Measurements from ENCODE around the gene ELMO3. TPM values are rescaled to one million over a fixed set of nuclear protein-coding genes. Genes with fewer than 3 reads are reported as not detected.

Gene ELMO3
- total and polyA plus RNA-seq, 2 experiments from 2014 or later = 0.15 to 1.1 TPM

DNA sequence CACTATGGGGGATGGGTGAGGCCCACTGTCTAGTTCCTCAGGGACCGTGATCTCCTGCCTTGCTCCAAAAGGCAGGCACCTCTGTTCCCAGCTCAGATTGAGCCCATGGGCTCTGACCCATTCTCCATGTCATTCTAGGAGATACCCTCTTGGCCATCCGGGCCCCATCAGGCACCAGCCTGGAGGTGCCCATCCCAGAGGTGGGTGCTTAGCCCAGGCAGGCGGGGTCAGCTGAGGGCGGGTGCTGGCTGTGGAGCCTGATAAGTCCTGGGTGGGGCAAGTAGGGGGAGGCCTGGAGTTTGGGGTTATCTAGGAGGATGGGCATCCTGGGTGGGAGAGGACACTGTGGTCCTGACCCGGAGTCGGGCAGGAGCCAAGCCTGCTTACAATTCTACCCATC lies 4.7 kb upstream of the ELMO3 start:
- no peak overlapping the region for H3K27ac ChIP-seq
- no peak for DNase-seq (ENCODE audit: low read depth in 1 of 2, low spot score in 1 of 2)
- H3K27me3 ChIP-seq = no peaks in the 10 kb centered on the region
- TF ChIP-seq, protein P1, sequence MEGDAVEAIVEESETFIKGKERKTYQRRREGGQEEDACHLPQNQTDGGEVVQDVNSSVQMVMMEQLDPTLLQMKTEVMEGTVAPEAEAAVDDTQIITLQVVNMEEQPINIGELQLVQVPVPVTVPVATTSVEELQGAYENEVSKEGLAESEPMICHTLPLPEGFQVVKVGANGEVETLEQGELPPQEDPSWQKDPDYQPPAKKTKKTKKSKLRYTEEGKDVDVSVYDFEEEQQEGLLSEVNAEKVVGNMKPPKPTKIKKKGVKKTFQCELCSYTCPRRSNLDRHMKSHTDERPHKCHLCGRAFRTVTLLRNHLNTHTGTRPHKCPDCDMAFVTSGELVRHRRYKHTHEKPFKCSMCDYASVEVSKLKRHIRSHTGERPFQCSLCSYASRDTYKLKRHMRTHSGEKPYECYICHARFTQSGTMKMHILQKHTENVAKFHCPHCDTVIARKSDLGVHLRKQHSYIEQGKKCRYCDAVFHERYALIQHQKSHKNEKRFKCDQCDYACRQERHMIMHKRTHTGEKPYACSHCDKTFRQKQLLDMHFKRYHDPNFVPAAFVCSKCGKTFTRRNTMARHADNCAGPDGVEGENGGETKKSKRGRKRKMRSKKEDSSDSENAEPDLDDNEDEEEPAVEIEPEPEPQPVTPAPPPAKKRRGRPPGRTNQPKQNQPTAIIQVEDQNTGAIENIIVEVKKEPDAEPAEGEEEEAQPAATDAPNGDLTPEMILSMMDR (IDR thresholded peaks at IDR 0.05; ENCODE audit: low read depth, low read length) = no peak
- H3K4me1 ChIP-seq (ENCODE audit: low read depth) = peaks cover 7% of the 10 kb centered on the region
- peaks cover 34% of the 10 kb centered on the region for H3K36me3 ChIP-seq
- no peak overlapping the region for H3K4me3 ChIP-seq
- H3K9me3 ChIP-seq (ENCODE audit: low read depth) = no peaks in the 10 kb centered on the region

DNA sequence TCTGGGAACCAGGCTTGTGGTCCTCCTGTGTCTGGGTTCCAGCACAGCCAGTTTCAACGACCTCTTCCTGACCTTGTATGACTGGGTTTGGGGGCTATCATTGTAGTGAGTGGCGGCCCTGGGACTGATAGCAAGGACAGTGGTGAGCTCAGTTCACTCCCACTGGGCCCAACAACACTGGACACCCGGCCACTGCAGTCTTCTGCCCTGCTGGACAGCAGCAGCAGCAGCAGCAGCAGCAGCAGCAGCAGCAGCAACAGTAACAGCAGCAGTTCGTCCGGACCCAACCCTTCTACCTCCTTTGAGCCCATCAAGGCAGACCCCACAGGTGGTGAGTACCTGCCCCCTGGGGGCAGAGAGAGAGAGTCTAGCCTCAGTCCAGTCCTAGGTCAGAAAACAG lies 3.3 kb upstream of the ELMO3 start:
- TF ChIP-seq, protein P1 (IDR thresholded peaks at IDR 0.05; ENCODE audit: low read depth, low read length) = no peak
- H3K4me3 ChIP-seq = no peak overlapping the region
- H3K9me3 ChIP-seq (ENCODE audit: low read depth) = no peaks in the 10 kb centered on the region
- no peak overlapping the region for H3K27ac ChIP-seq
- H3K27me3 ChIP-seq = no peaks in the 10 kb centered on the region
- H3K36me3 ChIP-seq = peaks cover 34% of the 10 kb centered on the region
- H3K4me1 ChIP-seq (ENCODE audit: low read depth) = peaks cover 7% of the 10 kb centered on the region
- DNase-seq (ENCODE audit: low read depth in 1 of 2, low spot score in 1 of 2) = no peak

DNA sequence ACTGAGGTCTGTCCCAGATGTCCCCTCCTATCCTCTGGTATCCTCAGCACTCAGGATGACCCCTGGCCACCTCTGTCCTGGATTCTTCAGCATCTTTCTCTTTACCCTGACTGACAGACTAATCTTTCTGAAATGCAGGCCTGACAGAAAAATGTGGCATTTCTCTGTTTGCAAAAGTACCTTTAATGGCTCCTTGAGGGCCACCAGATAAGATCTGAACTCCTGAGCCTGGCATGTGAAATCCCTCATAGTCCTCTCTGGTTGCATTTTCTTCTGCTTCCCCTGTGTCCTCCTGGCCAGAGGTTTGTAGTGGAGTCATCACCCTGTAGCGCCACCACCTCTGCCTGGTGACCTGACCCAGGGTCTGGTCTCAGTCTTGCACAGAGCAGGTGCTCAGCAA lies 2.0 kb upstream of the ELMO3 start:
- H3K27me3 ChIP-seq = no peaks in the 10 kb centered on the region
- no peak for DNase-seq (ENCODE audit: low read depth in 1 of 2, low spot score in 1 of 2)
- H3K9me3 ChIP-seq (ENCODE audit: low read depth) = no peaks in the 10 kb centered on the region
- H3K4me3 ChIP-seq = no peak overlapping the region
- peaks cover 7% of the 10 kb centered on the region for H3K4me1 ChIP-seq (ENCODE audit: low read depth)
- no peak overlapping the region for H3K27ac ChIP-seq
- peaks cover 34% of the 10 kb centered on the region for H3K36me3 ChIP-seq
- TF ChIP-seq, protein P1 (IDR thresholded peaks at IDR 0.05; ENCODE audit: low read depth, low read length) = no peak

DNA sequence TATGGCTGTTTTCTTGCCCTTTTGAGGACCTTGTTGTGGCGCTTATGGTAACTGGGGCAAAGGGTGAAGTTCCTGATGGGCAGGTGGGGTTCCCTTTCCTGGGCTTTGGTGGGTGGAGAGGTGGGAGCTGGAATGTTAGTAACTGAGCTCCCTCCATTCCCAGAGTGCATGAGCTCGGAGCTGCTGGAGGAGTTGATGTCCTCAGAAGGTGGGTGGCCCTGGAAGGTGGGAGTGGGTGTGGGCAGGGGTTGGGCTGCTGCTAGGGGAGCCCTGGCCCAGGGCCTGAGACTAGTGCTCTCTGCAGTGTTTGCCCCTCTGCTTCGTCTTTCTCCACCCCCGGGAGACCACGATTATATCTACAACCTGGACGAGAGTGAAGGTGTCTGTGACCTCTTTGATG lies 1.2 kb upstream of the ELMO3 start:
- H3K36me3 ChIP-seq = peaks cover 34% of the 10 kb centered on the region
- H3K9me3 ChIP-seq (ENCODE audit: low read depth) = no peaks in the 10 kb centered on the region
- no peak overlapping the region for H3K4me3 ChIP-seq
- TF ChIP-seq, protein P1 (IDR thresholded peaks at IDR 0.05; ENCODE audit: low read depth, low read length) = no peak
- DNase-seq (ENCODE audit: low read depth in 1 of 2, low spot score in 1 of 2) = no peak
- H3K4me1 ChIP-seq (ENCODE audit: low read depth) = peaks cover 6% of the 10 kb centered on the region
- no peak overlapping the region for H3K27ac ChIP-seq
- H3K27me3 ChIP-seq = no peaks in the 10 kb centered on the region

DNA sequence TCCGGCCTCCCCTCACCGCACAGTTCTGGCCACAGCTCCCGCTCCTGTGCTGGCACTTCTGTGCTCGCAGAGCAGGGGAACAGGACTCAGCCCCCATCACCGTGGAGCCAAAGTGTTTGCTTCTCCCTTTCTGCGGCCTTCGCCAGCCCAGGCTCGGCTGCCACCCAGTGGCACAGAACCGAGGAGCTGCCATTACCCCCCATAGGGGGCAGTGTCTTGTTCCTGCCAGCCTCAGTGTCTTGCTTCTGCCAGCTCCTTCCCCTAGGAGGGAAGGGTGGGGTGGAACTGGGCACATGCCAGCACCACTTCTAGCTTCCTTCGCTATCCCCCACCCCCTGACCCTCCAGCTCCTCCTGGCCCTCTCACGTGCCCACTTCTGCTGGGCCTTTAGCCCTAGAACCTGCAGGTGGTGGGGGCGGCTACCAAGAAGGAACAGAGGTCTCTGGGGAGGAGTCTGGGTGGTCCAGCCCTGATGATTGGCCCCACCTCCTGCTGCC lies 645 bp upstream of the ELMO3 start:
- TF ChIP-seq, protein P1 (IDR thresholded peaks at IDR 0.05; ENCODE audit: low read depth, low read length) = peak; percentile 57
- peak; percentile 15 to 37 for DNase-seq (ENCODE audit: low read depth in 1 of 2, low spot score in 1 of 2)

DNA sequence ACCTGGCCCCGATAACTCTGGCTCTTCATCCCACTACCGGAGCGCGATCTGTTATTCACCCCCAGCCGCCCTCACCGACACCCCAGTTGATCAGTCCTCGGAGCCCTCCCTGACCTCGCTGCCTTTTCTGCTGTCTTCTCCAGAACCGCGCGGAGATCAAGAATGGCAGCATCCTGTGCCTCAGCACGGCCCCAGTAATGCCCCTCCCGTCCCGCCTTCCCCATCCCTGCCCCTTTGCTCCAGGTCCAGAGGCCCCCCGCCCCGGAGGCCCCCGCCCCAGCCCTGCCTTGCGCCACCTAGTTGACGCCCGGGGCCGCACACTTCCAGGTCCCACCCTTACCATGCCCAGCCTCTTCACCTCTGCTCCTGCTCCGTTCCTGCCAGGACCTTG lies 872 bp downstream of the ELMO3 start:
- Histone ChIP-seq H3K27me3 (no peaks in the 10 kb centered on the region), H3K4me1 (ENCODE audit: low read depth) (no peaks in the 10 kb centered on the region), H3K9me3 (ENCODE audit: low read depth) (no peaks in the 10 kb centered on the region), H3K36me3 (peaks cover 33% of the 10 kb centered on the region), H3K4me3 (no peak overlapping the region), H3K27ac (no peak overlapping the region)
- TF ChIP-seq, protein P1 (IDR thresholded peaks at IDR 0.05; ENCODE audit: low read depth, low read length) = no peak
- no peak for DNase-seq (ENCODE audit: low read depth in 1 of 2, low spot score in 1 of 2)

More for the DNA sequence above, 645 bp upstream of the ELMO3 start:
- Histone ChIP-seq H3K27me3 (no peaks in the 10 kb centered on the region), H3K4me1 (ENCODE audit: low read depth) (peaks cover under 1% of the 10 kb centered on the region), H3K9me3 (ENCODE audit: low read depth) (no peaks in the 10 kb centered on the region), H3K27ac (no peak overlapping the region), H3K36me3 (peaks cover 34% of the 10 kb centered on the region), H3K4me3 (no peak overlapping the region)
